HG03135 (cell line): ENCODE results near the gene MST1.

Experiments used
- ATAC-seq: cut with Tn5 transposase; IDR thresholded peaks from one replicate; pipeline ENCODE4 v1.9.1; 2021; ENCODE audit warnings: mild to moderate bottlenecking, moderate library complexity; ENCODE audit not compliant: unreplicated experiment

Gene MST1

DNA sequence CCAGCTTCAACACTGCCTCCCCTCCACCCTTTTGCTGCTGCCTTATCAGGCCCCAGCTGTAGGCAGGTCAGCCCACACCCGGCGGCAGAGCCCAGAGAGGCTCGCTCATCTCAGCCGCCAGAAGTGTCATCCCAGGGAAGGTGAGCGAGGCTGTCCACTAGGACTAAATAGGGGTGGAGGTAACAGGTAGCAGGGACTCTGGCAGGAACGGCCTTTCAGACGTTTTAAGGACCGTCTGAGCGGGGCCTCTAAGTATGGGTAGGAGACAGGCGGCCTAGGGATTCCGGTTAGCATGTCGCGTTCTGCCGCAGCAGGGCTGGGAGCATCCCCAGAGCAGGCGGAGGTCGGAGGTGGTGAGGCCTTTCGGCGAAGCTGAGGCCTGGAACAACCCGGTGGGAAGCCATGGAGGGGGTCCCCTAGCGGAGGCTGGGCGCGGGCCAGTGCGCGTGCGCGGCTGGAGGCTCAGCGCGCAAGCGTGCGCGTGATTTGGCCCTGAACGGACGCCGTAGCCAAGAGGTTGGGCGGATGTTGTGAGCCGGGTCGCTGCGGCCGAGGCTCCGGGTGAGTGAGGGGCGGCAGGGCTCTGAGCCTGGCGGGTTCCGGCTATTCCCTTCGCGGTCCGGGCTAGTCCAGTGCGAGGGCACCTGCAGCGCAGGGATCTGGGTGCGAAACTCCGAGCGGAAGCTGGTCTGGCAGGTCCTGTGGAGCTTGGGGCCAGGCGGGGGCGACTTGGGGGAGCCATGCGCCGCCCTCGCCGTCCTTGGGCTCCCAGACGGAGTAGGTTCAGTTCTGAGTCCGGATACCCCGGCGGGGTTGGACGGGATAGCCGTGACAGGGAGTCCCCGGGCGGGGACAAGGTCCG is at the start of gene MST1, which contains the start of gene RNF123:
MST1 (minus strand) TSS at position 429 of the 862 bp plus-strand sequence. CDS start 783 bp downstream, outside the sequence.
RNF123 (plus strand) TSS at position 512 of the 862 bp plus-strand sequence. CDS start 1,609 bp downstream, outside the sequence.
- ATAC-seq = peak; percentile 68

GRCh38 chr3:49738067-49738713 is 48.9 kb upstream of the MST1 start:
- no peak for ATAC-seq

- no peak for ATAC-seq
These were observed 45.5 kb upstream of the MST1 start for GRCh38 chr3:49734752-49735151.

GRCh38 chr3:49733551-49733950 is 44.3 kb upstream of the MST1 start:
- ATAC-seq = no peak

DNA sequence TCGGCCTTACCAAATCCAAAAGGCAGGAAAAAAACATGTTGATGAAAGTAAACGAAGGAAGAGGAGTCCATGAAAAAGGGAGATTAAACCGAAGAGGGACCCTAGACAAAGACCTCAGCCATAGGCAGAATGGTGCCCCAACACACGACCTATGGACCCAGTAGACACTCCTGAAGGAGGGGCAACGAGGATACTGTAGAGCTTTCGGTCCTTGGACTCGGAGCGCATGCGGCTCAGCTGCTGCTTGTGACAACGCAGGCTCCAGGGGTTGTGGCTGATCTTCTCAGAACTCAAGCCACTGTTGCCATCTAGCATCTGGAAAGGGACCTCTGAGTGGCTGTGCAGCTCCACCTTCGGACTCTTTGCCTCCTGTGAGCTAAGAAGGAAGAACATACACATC is 43.3 kb upstream of the MST1 start:
- ATAC-seq = no peak

DNA sequence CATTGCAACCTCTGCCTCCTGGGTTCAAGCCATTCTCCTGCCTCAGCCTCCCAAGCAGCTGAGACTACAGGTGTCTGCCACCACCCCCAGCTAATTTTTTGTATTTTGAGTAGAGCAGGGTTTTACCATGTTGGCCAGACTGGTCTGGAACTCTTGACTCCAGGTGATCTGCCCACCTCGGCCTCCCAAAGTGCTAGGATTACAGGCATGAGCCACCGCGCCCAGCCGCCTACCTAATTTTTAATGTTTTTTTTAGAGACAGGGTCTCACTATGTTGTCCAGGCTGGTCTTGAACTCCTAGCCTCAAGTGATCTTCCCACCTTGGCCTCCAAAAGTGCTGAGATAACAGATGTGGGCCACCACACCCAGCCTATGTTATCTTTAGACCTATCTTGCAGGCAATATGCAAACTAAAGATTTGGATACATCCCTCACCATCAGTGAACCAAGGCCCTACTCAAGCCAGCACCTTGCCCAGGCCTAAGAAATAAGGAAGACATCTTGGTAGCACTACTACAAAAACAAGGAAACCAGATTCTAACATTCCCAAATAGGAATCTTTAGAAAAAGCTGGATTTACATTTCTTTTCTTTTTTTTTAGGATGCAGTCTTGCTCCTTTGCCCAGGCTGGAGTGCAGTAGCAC is 40.8 kb upstream of the MST1 start:
- no peak for ATAC-seq

DNA sequence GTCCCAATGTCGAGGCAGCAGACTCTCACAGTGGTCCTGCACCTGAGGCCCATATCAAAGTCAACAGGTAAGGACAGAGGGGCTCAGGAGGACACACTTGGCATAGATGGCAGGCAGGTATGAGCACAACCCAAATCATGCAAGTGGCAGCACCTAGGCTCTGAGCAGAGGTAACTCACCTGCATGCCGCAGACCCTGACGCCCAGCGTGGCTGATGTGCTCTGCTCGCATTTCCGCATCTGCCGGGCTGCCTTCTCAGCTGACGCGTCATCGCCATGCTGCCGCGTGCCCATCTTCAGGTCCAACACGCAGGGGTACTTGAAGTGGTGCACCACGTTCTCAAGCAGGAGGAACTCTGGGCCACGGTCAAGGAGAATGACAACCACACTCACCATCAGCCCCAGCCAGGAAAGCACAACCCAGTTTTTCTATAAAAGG is 38.7 kb upstream of the MST1 start:
- ATAC-seq = no peak

DNA sequence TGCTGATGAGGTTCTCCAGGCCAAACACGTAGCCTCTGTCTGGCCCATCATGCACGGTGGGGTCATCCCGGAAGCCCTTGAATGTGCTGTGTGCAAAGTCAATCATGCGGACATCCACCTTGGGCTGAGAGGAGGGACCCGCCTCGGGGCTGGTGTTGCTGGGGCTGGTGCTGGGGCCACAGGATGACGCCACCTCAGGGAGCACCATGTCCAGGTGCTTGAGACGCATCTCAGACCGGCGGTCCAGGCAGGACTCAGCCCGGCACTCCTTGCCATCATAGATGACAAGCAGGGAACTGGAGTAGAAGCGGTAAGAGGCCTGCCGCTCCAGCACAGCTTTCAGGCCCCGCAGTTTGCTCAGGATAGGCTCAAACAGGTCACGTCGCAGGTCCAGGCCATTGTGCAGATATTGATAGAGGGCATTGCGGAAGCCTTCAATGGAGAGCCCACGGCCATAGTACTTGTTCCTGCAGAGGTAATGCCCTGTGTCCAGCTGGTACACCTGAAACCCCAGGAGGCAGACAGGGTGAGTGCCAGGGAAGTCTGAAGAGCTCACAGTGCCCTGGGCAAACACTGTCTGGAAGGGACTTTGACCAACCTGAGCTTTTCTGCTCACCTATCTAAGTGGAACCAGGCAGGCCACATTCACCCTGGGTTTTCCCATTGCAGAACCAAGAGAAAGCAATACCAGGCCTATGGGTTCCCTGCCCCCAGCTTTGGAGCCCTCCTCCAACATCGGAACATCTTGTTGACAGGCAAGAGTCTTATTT is 38.1 kb upstream of the MST1 start:
- no peak for ATAC-seq

GRCh38 chr3:49725906-49726681 is 36.8 kb upstream of the MST1 start:
- ATAC-seq = no peak

GRCh38 chr3:49724586-49724985 is 35.3 kb upstream of the MST1 start:
- ATAC-seq = no peak

DNA sequence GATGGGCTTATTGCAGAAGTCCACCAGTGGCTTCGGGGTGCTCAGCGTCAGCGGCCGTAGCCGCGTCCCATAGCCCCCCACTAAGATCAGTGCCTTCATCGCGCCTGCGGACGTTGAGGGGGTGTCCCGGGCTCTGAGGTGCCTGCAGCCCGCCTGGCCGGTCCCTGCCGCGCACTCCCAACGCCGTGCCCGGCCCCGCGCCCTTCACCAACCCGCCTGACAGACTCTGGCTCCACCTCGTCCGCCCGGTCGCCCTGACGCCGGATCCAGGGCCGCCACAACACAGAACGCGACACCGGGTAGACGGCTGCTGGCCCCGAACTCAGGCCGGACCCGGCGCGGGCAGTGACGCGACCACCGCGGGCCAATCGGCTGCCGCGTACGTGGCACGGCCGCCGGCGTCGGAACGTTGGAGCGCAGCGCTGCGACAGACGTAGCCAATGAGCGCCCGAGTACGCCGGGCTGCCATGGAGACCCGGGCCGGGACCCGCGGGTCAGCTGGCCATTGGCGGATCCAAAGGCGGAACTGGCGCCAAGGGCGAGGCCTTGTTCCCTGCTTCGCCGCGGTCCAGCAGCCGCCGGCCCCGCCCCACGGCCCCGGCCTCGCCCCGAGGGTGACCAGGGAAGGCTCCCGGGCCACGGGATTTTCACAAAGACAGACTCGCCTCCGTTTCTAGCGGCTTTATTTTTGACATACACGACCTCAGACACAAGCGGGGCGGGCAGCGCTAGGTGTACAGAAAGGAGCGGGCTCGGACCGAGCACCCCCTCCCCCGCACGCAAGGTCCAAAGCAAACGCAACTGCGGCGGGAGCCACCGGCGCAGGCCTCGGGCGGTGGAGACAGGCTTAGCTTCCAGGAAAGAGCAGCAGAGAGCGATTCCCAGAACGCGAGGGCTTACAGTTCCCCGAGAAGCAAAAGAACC is 34.6 kb upstream of the MST1 start, which contains the start of gene GMPPB:
GMPPB (minus strand) TSS at position 324 of the 924 bp plus-strand sequence; CDS start at position 99, 225 bp downstream.
- ATAC-seq = peak; percentile 72

- no peak for ATAC-seq
These were observed 34.0 kb upstream of the MST1 start for GRCh38 chr3:49723296-49723627.

- no peak for ATAC-seq
These were observed 33.6 kb upstream of the MST1 start for GRCh38 chr3:49722896-49723295.

GRCh38 chr3:49721896-49722781 is 32.9 kb upstream of the MST1 start:
- no peak for ATAC-seq

DNA sequence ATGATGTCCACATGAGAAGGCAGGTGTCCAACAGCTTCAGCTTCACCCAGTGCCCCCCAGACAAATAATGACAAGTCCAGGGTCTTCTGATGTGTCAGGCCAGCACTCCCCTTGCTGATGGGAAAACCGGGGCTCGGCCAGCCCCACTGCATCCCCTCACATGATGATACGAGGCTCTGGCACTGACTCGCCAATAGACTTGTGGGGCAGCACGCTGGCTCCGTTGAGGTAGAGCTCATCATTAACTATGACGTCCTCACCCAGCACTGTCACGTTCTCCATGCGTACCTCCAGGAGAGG is 32.3 kb upstream of the MST1 start:
- ATAC-seq = no peak

GRCh38 chr3:49720855-49721595 is 31.8 kb upstream of the MST1 start:
- ATAC-seq = no peak

GRCh38 chr3:49719214-49719884 is 30.1 kb upstream of the MST1 start, which contains the start of gene AMIGO3:
Gene AMIGO3, minus strand, starts transcription at chr3:49719684. Its CDS starts 219 bp downstream, at chr3:49719465.
- peak; percentile 51 for ATAC-seq
